ENCODE data around the gene WASL. TPM values are rescaled to one million over a fixed set of nuclear protein-coding genes. Genes with fewer than 3 reads are reported as not detected.

WASL gene
- total RNA-seq, 2 donors from 2014 or later, result 35.1 to 36.7 TPM

DNA sequence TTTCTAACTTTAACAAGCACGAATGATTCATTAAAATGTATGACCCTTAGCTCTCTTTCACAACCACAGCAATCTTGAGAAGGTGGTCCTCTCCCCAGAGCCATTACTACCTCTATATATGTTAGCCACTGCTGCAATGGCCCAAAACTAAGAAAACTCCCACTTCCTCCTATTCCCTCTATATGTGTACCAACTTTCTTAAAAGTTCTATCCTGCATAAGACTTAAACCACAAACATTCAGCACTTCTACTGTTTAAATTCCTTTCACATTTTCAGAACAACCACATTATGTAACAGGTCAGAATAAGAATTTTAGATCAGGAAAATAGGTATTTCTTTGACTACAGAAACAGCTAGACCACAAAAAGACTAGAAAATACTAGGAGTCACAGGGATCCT lies 36.2 kb downstream of the WASL start:
- WGBS, 2 experiments (ENCODE audit: insufficient coverage in 1 of 2, insufficient read length in 1 of 2), result 92% methylated on average over 1 of the region's 1 CpG; no CpG with 5 or more reads in 1 of the 2 experiments
- Histone ChIP-seq H3K36me3 (ENCODE audit: control insufficient read depth, insufficient read depth, low read length) (peaks cover 12% of the 10 kb centered on the region), H3K9me3 (ENCODE audit: control insufficient read depth, low read length) (no peaks in the 10 kb centered on the region), H3K9ac (ENCODE audit: extremely low read depth, low read length, poor library complexity, severe bottlenecking) (no peak overlapping the region), H3K27ac (ENCODE audit: low read depth, low read length) (no peak overlapping the region), H3K27me3 (ENCODE audit: control insufficient read depth, insufficient read depth, low read length, poor library complexity, severe bottlenecking) (no peaks in the 10 kb centered on the region), H3K4me1 (ENCODE audit: control insufficient read depth, insufficient read depth, low read length) (peaks cover 18% of the 10 kb centered on the region), H3K4me3 (ENCODE audit: low read length) (no peak overlapping the region)
- Mint-ChIP-seq H3K27me3 (ENCODE audit: insufficient read depth) (no peaks in the 10 kb centered on the region), H3K36me3 (ENCODE audit: low read depth) (peaks cover 6% of the 10 kb centered on the region), H3K4me1 (peaks cover 38% of the 10 kb centered on the region), H3K9me3 (no peaks in the 10 kb centered on the region), H3K4me3 (no peak overlapping the region), H3K27ac (no peak overlapping the region)
- TF ChIP-seq, protein P1, sequence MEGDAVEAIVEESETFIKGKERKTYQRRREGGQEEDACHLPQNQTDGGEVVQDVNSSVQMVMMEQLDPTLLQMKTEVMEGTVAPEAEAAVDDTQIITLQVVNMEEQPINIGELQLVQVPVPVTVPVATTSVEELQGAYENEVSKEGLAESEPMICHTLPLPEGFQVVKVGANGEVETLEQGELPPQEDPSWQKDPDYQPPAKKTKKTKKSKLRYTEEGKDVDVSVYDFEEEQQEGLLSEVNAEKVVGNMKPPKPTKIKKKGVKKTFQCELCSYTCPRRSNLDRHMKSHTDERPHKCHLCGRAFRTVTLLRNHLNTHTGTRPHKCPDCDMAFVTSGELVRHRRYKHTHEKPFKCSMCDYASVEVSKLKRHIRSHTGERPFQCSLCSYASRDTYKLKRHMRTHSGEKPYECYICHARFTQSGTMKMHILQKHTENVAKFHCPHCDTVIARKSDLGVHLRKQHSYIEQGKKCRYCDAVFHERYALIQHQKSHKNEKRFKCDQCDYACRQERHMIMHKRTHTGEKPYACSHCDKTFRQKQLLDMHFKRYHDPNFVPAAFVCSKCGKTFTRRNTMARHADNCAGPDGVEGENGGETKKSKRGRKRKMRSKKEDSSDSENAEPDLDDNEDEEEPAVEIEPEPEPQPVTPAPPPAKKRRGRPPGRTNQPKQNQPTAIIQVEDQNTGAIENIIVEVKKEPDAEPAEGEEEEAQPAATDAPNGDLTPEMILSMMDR (conservative IDR thresholded peaks at IDR 0.05), result no peak
- no peak for DNase-seq

DNA sequence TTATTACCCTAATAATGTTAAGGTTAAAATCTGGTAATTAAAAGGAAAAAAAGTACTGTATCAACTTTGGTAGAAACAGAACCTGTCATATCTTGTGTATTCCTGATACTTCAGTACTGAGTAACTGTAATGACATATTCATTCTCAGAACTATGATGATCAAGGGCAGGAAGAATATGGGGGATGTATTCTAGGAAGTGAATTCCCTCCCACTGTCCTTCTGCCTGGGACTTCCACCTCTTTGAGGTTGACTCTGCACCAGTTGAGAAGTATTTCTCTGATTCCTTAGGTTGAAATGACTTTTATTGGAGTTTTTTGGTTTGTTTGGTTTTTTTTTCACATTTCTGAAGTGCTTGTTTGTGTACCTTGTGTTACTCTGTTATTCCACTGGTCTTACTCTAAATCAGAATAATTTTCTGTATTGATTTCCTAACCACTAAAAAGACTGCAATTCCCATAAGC lies 36.9 kb downstream of the WASL start:
- Histone ChIP-seq H3K27ac (ENCODE audit: low read depth, low read length) (no peak overlapping the region), H3K9ac (ENCODE audit: extremely low read depth, low read length, poor library complexity, severe bottlenecking) (no peak overlapping the region), H3K36me3 (ENCODE audit: control insufficient read depth, insufficient read depth, low read length) (peaks cover 20% of the 10 kb centered on the region), H3K4me3 (ENCODE audit: low read length) (no peak overlapping the region), H3K9me3 (ENCODE audit: control insufficient read depth, low read length) (no peaks in the 10 kb centered on the region), H3K4me1 (ENCODE audit: control insufficient read depth, insufficient read depth, low read length) (peaks cover 20% of the 10 kb centered on the region), H3K27me3 (ENCODE audit: control insufficient read depth, insufficient read depth, low read length, poor library complexity, severe bottlenecking) (no peaks in the 10 kb centered on the region)
- Mint-ChIP-seq H3K4me1 (peaks cover 39% of the 10 kb centered on the region), H3K9me3 (no peaks in the 10 kb centered on the region), H3K36me3 (ENCODE audit: low read depth) (peaks cover 10% of the 10 kb centered on the region), H3K27me3 (ENCODE audit: insufficient read depth) (no peaks in the 10 kb centered on the region), H3K27ac (no peak overlapping the region), H3K4me3 (no peak overlapping the region)
- DNase-seq, result no peak
- TF ChIP-seq, protein P1 (conservative IDR thresholded peaks at IDR 0.05), result no peak

GRCh38 chr7:123710683-123711082 lies 38.1 kb downstream of the WASL start:
- Histone ChIP-seq H3K27ac (ENCODE audit: low read depth, low read length) (no peak overlapping the region), H3K4me3 (ENCODE audit: low read length) (peak overlapping the region; percentile 13), H3K36me3 (ENCODE audit: control insufficient read depth, insufficient read depth, low read length) (peaks cover 26% of the 10 kb centered on the region), H3K9ac (ENCODE audit: extremely low read depth, low read length, poor library complexity, severe bottlenecking) (no peak overlapping the region), H3K27me3 (ENCODE audit: control insufficient read depth, insufficient read depth, low read length, poor library complexity, severe bottlenecking) (no peaks in the 10 kb centered on the region), H3K4me1 (ENCODE audit: control insufficient read depth, insufficient read depth, low read length) (peaks cover 20% of the 10 kb centered on the region), H3K9me3 (ENCODE audit: control insufficient read depth, low read length) (no peaks in the 10 kb centered on the region)
- Mint-ChIP-seq H3K4me1 (peaks cover 46% of the 10 kb centered on the region), H3K4me3 (no peak overlapping the region), H3K9me3 (no peaks in the 10 kb centered on the region), H3K27ac (peak overlapping the region; percentile 45), H3K36me3 (ENCODE audit: low read depth) (peaks cover 14% of the 10 kb centered on the region), H3K27me3 (ENCODE audit: insufficient read depth) (no peaks in the 10 kb centered on the region)
- no peak for DNase-seq
- WGBS, 2 experiments (ENCODE audit: insufficient coverage in 1 of 2, insufficient read length in 1 of 2), result 83 to 100% methylated on average over 1 to 2 of the region's 2 CpGs
- TF ChIP-seq, protein P1 (conservative IDR thresholded peaks at IDR 0.05), result no peak
